Osteoblast (primary cell): ENCODE data around the gene MTMR11. TPM values are rescaled to one million over a fixed set of nuclear protein-coding genes. Genes with fewer than 3 reads are reported as not detected.

ENCODE experiments used
- DNase-seq: peaks from one replicate; pipeline ENCODE4 v3.0.0; 2011; ENCODE audit warnings: low spot score, mixed read lengths; ENCODE audit not compliant: insufficient read length; ENCODE audit errors: missing footprints
- H2AFZ ChIP-seq: 2 replicates; pipeline ENCODE4 v1.6.0; 2011; ENCODE audit warnings: mild to moderate bottlenecking, low read length
- H3K27ac ChIP-seq: 2 replicates; pipeline ENCODE4 v1.5.1; 2011; ENCODE audit warnings: mild to moderate bottlenecking, low read depth, low read length, moderate library complexity
- H3K27me3 ChIP-seq: 2 replicates; pipeline ENCODE4 v1.6.0; 2012; ENCODE audit warnings: mild to moderate bottlenecking, control low read depth, inconsistent platforms, low read length, moderate library complexity; ENCODE audit not compliant: insufficient read depth
- H3K36me3 ChIP-seq: 2 replicates; pipeline ENCODE4 v1.5.1; 2011; ENCODE audit warnings: mild to moderate bottlenecking, low read length, control low read depth, moderate library complexity; ENCODE audit not compliant: insufficient read depth
- H3K4me1 ChIP-seq: 2 replicates; pipeline ENCODE4 v1.5.1; 2011; ENCODE audit warnings: mild to moderate bottlenecking, low read length, control low read depth, moderate library complexity; ENCODE audit not compliant: insufficient read depth
- H3K4me2 ChIP-seq: 2 replicates; pipeline ENCODE4 v1.6.0; 2011; ENCODE audit warnings: mild to moderate bottlenecking, low read length; ENCODE audit not compliant: insufficient read depth
- H3K4me3 ChIP-seq: fragments of 200-600 bp; sonication (generic); 3 replicates; pipeline ENCODE4 v1.5.1; 2012; ENCODE audit warnings: mild to moderate bottlenecking, low read length, inconsistent platforms; ENCODE audit not compliant: insufficient read depth
- H3K79me2 ChIP-seq: 2 replicates; pipeline ENCODE4 v1.6.0; 2012; ENCODE audit warnings: mild to moderate bottlenecking, low read length, control low read depth, inconsistent platforms; ENCODE audit not compliant: insufficient read depth
- H3K9me3 ChIP-seq: 2 replicates; pipeline ENCODE4 v1.5.1; 2011; ENCODE audit warnings: low read depth, low read length, control low read depth
- H4K20me1 ChIP-seq: 2 replicates; pipeline ENCODE4 v1.6.0; 2012; ENCODE audit warnings: mild to moderate bottlenecking, low read length, control low read depth; ENCODE audit not compliant: insufficient read depth
- total RNA-seq: library from RNA; depleted of rRNA; stranded (reverse); fragments of >200 nt; gene quantifications from 2 replicates; pipeline ENCODE4 v1.2.3, GENCODE V29; 2012
- TF ChIP-seq, protein P1 (sequence below): IDR thresholded peaks from 2 replicates; pipeline ENCODE4 v1.5.1; 2011; ENCODE audit warnings: mild to moderate bottlenecking, low read depth, low read length, moderate library complexity; ENCODE audit errors: extremely low read depth

Gene MTMR11
- total RNA-seq, 1 donor, result 7.2 TPM

DNA sequence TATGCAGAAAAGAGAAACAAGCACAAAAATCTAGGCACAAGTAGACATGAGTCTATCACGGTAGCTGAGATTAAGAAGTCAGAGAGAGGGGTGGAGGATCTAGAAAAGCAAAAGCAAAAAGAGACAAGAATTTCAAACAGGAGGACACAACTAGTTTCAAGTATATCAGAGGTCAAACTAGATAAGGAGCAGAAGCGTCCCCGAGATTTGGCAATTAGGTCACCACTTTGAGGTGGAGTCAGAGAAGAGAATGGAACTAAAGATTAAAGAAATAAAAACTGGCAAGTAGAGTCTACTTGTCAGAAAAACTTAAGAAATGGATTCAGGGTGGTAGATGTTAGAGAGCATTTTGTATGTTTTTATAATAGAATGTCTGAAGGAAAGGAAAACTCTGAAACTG lies 11.3 kb downstream of the MTMR11 start:
- peaks cover 52% of the 10 kb centered on the region for H3K36me3 ChIP-seq

GRCh38 chr1:149923626-149924025 lies 13.1 kb downstream of the MTMR11 start:
- no peaks in the 10 kb centered on the region for H3K9me3 ChIP-seq
- H3K27me3 ChIP-seq, result no peaks in the 10 kb centered on the region
- no peak overlapping the region for H3K27ac ChIP-seq
- H4K20me1 ChIP-seq, result peaks cover 30% of the 10 kb centered on the region
- no peak overlapping the region for H3K4me2 ChIP-seq
- peaks cover 34% of the 10 kb centered on the region for H3K79me2 ChIP-seq
- TF ChIP-seq, protein P1, sequence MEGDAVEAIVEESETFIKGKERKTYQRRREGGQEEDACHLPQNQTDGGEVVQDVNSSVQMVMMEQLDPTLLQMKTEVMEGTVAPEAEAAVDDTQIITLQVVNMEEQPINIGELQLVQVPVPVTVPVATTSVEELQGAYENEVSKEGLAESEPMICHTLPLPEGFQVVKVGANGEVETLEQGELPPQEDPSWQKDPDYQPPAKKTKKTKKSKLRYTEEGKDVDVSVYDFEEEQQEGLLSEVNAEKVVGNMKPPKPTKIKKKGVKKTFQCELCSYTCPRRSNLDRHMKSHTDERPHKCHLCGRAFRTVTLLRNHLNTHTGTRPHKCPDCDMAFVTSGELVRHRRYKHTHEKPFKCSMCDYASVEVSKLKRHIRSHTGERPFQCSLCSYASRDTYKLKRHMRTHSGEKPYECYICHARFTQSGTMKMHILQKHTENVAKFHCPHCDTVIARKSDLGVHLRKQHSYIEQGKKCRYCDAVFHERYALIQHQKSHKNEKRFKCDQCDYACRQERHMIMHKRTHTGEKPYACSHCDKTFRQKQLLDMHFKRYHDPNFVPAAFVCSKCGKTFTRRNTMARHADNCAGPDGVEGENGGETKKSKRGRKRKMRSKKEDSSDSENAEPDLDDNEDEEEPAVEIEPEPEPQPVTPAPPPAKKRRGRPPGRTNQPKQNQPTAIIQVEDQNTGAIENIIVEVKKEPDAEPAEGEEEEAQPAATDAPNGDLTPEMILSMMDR, result no peak
- H3K36me3 ChIP-seq, result peaks cover 47% of the 10 kb centered on the region
- no peak overlapping the region for H3K4me3 ChIP-seq
- no peak overlapping the region for H2AFZ ChIP-seq
- DNase-seq, result no peak
- peaks cover 17% of the 10 kb centered on the region for H3K4me1 ChIP-seq

More for the DNA sequence above, 11.3 kb downstream of the MTMR11 start:
- H3K4me2 ChIP-seq, result no peak overlapping the region
- H3K4me1 ChIP-seq, result peaks cover 18% of the 10 kb centered on the region
- no peak for DNase-seq
- TF ChIP-seq, protein P1, result no peak
- no peaks in the 10 kb centered on the region for H3K9me3 ChIP-seq
- H3K27ac ChIP-seq, result no peak overlapping the region
- no peak overlapping the region for H3K4me3 ChIP-seq
- peaks cover 30% of the 10 kb centered on the region for H4K20me1 ChIP-seq
- H3K27me3 ChIP-seq, result no peaks in the 10 kb centered on the region
- H3K79me2 ChIP-seq, result peaks cover 34% of the 10 kb centered on the region
- no peak overlapping the region for H2AFZ ChIP-seq

GRCh38 chr1:149917571-149918144 lies 19.0 kb downstream of the MTMR11 start, which contains the start of gene SV2A:
Gene SV2A (minus strand): TSS chr1:149917844. CDS start chr1:149913840, 4,004 bp downstream.
- Histone ChIP-seq H3K27ac (no peak within 1 kb of the TSS), H3K79me2 (peaks cover 9% of the 10 kb centered on the region), H2AFZ (peak within 1 kb of the TSS; percentile 94), H3K4me1 (peaks cover 8% of the 10 kb centered on the region), H3K4me3 (peak within 1 kb of the TSS; percentile 79), H3K4me2 (peak within 1 kb of the TSS; percentile 83), H4K20me1 (no peaks in the 10 kb centered on the region), H3K9me3 (no peaks in the 10 kb centered on the region), H3K36me3 (peaks cover 6% of the 10 kb centered on the region), H3K27me3 (no peaks in the 10 kb centered on the region)
- TF ChIP-seq, protein P1, result no peak
- DNase-seq, result peak; percentile 96

GRCh38 chr1:149916898-149917252 lies 19.8 kb downstream of the MTMR11 start:
- peaks cover 9% of the 10 kb centered on the region for H3K79me2 ChIP-seq
- TF ChIP-seq, protein P1, result no peak
- peaks cover 4% of the 10 kb centered on the region for H3K36me3 ChIP-seq
- H3K9me3 ChIP-seq, result no peaks in the 10 kb centered on the region
- no peaks in the 10 kb centered on the region for H3K27me3 ChIP-seq
- H2AFZ ChIP-seq, result no peak overlapping the region
- H3K27ac ChIP-seq, result no peak overlapping the region
- H4K20me1 ChIP-seq, result no peaks in the 10 kb centered on the region
- DNase-seq, result no peak
- peaks cover 8% of the 10 kb centered on the region for H3K4me1 ChIP-seq
- H3K4me2 ChIP-seq, result peak overlapping the region; percentile 83
- H3K4me3 ChIP-seq, result peak overlapping the region; percentile 79
